Cardiac fibroblast (primary cell): Measurements from ENCODE around the gene AP1S3.
"Not testable (repeated sequence)": the region's sequence is repeated elsewhere in the genome, so short reads cannot be mapped to it uniquely, and the experiment has no call there.

Experiments
- DNase-seq, 2 donors: peaks; one replicate each; pipeline versions ENCODE4 v3.0.0 to v3.0.0-alpha.2; 2010; ENCODE audit warnings: low read depth in 2 of 2
- H3K4me3 ChIP-seq, 2 donors: replicated peaks in 1 of 2; 1 replicate in 1 of 2; 2 replicates in 1 of 2; pipeline ENCODE4 v1.5.1; 2011; ENCODE audit warnings: low read depth in 2 of 2, low read length in 2 of 2, mild to moderate bottlenecking in 2 of 2, moderate library complexity in 1 of 2
- TF ChIP-seq, protein P1 (sequence below): IDR thresholded peaks from one replicate; pipeline ENCODE4 v1.5.1; 2011; ENCODE audit warnings: low read depth, mild to moderate bottlenecking, low read length, inconsistent platforms

Gene AP1S3

DNA sequence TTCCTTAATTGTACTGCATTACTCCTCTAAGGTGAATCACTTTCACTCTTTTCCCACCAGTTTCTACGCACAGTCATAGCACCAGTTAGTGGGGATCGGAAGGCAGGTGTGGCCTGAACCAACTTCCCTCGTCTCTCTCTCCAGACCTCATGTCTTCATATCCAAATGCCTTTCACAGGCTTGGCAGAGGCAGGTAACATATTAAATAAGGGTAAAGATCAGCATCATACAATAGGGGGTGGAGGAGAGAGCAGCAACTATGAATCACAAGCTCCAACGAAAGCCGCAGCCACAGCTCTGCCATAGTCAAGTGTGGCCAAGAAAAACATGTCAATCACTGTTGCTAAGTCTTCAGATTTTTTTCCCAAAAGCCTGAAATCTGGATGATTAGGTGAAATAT lies 40.3 kb downstream of the AP1S3 start:
- no peak overlapping the region for H3K4me3 ChIP-seq
- TF ChIP-seq, protein P1, sequence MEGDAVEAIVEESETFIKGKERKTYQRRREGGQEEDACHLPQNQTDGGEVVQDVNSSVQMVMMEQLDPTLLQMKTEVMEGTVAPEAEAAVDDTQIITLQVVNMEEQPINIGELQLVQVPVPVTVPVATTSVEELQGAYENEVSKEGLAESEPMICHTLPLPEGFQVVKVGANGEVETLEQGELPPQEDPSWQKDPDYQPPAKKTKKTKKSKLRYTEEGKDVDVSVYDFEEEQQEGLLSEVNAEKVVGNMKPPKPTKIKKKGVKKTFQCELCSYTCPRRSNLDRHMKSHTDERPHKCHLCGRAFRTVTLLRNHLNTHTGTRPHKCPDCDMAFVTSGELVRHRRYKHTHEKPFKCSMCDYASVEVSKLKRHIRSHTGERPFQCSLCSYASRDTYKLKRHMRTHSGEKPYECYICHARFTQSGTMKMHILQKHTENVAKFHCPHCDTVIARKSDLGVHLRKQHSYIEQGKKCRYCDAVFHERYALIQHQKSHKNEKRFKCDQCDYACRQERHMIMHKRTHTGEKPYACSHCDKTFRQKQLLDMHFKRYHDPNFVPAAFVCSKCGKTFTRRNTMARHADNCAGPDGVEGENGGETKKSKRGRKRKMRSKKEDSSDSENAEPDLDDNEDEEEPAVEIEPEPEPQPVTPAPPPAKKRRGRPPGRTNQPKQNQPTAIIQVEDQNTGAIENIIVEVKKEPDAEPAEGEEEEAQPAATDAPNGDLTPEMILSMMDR: no peak
- peak; percentile 70 to 78 for DNase-seq

DNA sequence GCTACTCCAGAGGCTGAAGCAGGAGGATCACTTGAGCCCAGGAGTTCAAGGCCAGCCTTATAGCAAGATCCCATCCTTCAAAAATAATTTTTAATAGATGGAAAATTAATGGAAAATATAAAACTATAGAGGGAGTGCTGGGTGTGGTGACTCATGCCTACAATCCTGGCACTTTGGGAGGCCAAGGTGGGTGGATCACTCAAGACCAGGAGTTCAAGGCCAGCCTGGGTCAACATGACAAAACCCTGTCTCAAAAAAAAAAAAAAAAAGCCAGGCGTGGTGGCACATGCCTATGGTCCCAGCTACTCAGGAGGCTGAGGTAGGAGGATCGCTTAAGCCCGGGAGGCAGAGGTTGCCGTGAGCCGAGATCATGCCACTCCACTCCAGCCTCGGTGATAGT lies 48.0 kb downstream of the AP1S3 start:
- DNase-seq: no peak
- TF ChIP-seq, protein P1: no peak
- H3K4me3 ChIP-seq: no peak overlapping the region

DNA sequence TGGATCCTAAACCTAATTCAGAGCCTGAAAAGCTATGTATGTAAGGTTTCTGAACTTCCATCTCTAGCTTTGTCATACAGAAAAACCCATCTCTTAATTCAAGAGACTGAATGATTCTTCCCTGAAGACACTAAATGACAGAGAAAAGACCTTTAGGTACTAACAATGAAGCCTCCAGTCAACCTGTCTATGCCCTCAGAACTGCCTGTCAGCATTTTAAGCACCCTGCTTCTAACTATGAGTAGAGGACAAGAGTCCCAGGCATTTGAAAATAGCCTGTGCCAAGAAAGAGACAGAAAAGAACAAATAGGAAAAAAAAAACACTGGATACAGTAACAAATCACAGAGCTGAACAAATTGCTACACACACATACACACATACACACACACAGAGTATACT lies 48.6 kb downstream of the AP1S3 start:
- DNase-seq: no peak
- no peak overlapping the region for H3K4me3 ChIP-seq
- TF ChIP-seq, protein P1: no peak

DNA sequence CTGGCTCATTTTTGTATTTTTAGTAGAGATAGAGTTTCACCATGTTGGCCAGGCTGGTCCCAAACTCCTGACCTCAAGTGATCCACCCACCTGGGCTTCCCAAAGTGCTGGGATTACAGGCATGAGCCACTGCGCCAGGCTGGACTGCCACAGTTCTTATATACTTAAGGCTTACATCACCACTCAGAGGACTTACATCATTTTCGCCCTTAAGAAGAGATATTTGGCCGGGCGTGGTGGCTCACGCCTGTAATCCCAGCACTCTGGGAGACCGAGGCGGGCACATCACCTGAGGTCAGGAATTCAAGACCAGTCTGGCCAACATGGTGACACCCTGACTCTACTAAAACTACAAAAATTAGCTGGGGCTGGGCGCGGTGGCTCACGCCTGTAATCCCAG lies 49.3 kb downstream of the AP1S3 start:
- not testable (repeated sequence) for DNase-seq, H3K4me3 ChIP-seq

DNA sequence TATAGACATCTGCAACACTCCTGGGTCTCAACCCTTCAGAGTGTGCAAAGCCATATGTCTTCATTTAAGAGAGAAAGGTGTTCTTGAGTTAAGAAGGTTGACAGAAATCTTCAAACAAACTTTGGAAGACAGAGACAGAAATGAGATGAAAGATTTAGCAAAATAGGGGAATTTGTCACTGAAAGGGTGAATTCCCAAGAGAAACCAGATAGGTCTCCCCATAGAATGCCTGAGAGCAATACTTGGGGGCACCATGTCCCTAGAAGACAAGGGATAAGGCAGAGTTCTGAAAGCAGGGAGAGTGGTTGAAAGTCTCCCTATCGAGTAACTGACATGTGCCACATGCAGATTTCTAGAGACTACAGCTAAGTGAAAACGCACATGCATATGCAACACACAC lies 50.0 kb downstream of the AP1S3 start:
- TF ChIP-seq, protein P1: no peak
- no peak for DNase-seq
- no peak overlapping the region for H3K4me3 ChIP-seq

DNA sequence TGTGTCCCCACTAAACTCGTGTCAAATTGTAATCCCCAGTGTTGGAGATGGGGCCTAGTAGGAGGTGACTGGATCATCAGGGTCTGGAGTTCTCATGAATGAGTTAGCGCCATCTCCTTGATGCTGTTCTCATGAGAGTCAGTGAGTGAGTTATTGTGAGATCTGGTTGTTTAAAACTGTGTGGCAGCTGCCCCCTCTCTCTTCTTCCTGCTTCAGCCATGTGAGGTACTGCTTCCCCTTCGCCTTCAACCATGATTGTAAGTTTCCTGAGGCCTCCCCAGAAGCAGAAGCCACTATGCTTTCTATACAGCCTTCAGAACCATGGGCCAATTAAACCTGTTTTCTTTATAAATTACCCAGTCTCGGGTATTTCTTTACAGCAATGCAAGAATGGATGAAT lies 50.4 kb downstream of the AP1S3 start:
- DNase-seq: no peak
- H3K4me3 ChIP-seq: no peak overlapping the region
- TF ChIP-seq, protein P1: no peak

DNA sequence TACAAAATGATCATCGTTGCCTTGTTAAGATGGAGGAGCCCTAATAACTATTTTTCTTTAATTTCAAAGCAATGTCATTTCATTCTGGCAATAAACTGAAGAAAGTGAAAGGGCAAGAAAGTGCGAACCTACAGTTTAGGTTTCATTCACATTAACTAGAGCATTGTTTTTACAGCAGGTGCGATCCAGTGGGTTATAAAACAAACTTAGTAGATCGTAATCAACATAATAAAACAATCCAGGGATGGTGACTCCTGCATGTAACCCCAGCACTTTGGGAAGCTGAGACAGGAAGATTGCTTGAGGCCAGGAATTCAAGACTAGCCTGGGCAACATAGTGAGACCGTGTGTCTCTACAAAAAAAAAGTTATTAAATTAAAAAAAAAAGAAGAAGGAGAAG lies 51.1 kb downstream of the AP1S3 start:
- TF ChIP-seq, protein P1: no peak
- DNase-seq: no peak
- H3K4me3 ChIP-seq: no peak overlapping the region
